B cell (primary cell): ENCODE results near the gene ATXN2. TPM values are rescaled to one million over a fixed set of nuclear protein-coding genes. Genes with fewer than 3 reads are reported as not detected.

Experiments used
- ATAC-seq: fragments of 200-7000 bp; cut with Tn5 transposase; one replicate; pipeline ENCODE4 v1.10.0; 2021; ENCODE audit warnings: low read depth, mild to moderate bottlenecking, moderate number of reproducible peaks, moderate library complexity
- CTCF ChIA-PET: fragments of 350-600 bp; sonication (Branson Sonifier 250); formaldehyde crosslinking; loops from one replicate; lab custom pipeline; 2021; ENCODE audit warnings: antibody characterized with exemption, inconsistent platforms; lab: Charles Lee
- POLR2A ChIA-PET: fragments of 350-600 bp; sonication (Branson Sonifier 250); formaldehyde crosslinking; loops from one replicate; lab custom pipeline; 2021; ENCODE audit warnings: antibody characterized with exemption; lab: Charles Lee
- DNase-seq: peaks from one replicate; pipeline ENCODE4 v3.0.0; 2013
- H2AFZ ChIP-seq: 2 replicates; pipeline ENCODE4 v1.6.1; 2012; ENCODE audit warnings: mild to moderate bottlenecking, low read depth, low read length; ENCODE audit not compliant: insufficient read depth, poor library complexity, severe bottlenecking
- H3K27ac ChIP-seq, 2 donors: 1 replicate in 1 of 2; 2 replicates in 1 of 2; pipeline ENCODE4 v1.5.1; 2012 to 2013; ENCODE audit warnings: low read length in 2 of 2, mild to moderate bottlenecking in 2 of 2, moderate library complexity in 1 of 2
- H3K27me3 ChIP-seq, 4 experiments: fragments of 200-600 bp in 1 of 4; sonication (generic) in 1 of 4; replicated peaks in 1 of 4; 1 replicate in 2 of 4; 2 replicates in 2 of 4; pipeline versions ENCODE4 v1.6.1 to v1.7.0; 2013 to 2016; ENCODE audit warnings: low read length in 3 of 4, mild to moderate bottlenecking in 2 of 4, mixed read lengths in 1 of 4, moderate library complexity in 1 of 4; ENCODE audit not compliant: insufficient read depth in 4 of 4, control insufficient read depth in 3 of 4; ENCODE audit errors: control extremely low read depth in 1 of 4
- H3K36me3 ChIP-seq, 2 experiments: replicated peaks in 1 of 2; 1 replicate in 1 of 2; 2 replicates in 1 of 2; pipeline versions ENCODE4 v1.6.1 to v1.7.1; 2013; ENCODE audit warnings: low read length in 1 of 2; ENCODE audit not compliant: insufficient read depth in 2 of 2, control insufficient read depth in 1 of 2; ENCODE audit errors: control extremely low read depth in 1 of 2, extremely low read depth in 1 of 2
- H3K4me1 ChIP-seq, 2 donors: fragments of 200-600 bp in 1 of 2; sonication (generic) in 1 of 2; 1 replicate in 1 of 2; 2 replicates in 1 of 2; pipeline versions ENCODE4 v1.5.1 to v1.6.1; 2013 to 2017; ENCODE audit warnings: low read length in 2 of 2; ENCODE audit not compliant: control insufficient read depth in 2 of 2, insufficient read depth in 2 of 2
- H3K4me2 ChIP-seq: replicated peaks from 2 replicates; pipeline ENCODE3; 2012; ENCODE audit warnings: mild to moderate bottlenecking, low read depth, low read length; ENCODE audit not compliant: poor library complexity, severe bottlenecking
- H3K4me3 ChIP-seq, 5 experiments: fragments of 200-600 bp in 1 of 5; sonication (generic) in 1 of 5; 1 replicate in 3 of 5; 2 replicates in 2 of 5; pipeline versions ENCODE4 v1.5.1 to v1.7.0; 2011 to 2016; ENCODE audit warnings: low read length in 4 of 5, mild to moderate bottlenecking in 4 of 5, low read depth in 2 of 5, control low read depth in 1 of 5, moderate library complexity in 1 of 5; ENCODE audit not compliant: insufficient read depth in 1 of 5; ENCODE audit errors: control extremely low read depth in 1 of 5, extremely low read depth in 1 of 5
- H3K79me2 ChIP-seq: fragments of 200-600 bp; sonication (generic); one replicate; pipeline ENCODE4 v1.6.0; 2016; ENCODE audit warnings: low read length; ENCODE audit not compliant: control insufficient read depth, insufficient read depth
- H3K9ac ChIP-seq: fragments of 200-600 bp; sonication (generic); 2 replicates; pipeline ENCODE4 v1.6.1; 2017; ENCODE audit warnings: mild to moderate bottlenecking, low read length, moderate library complexity
- H3K9me3 ChIP-seq, 3 donors: one replicate each; pipeline versions ENCODE4 v1.6.1 to v1.7.1; 2013; ENCODE audit warnings: low read length in 2 of 3; ENCODE audit not compliant: control insufficient read depth in 2 of 3, insufficient read depth in 1 of 3; ENCODE audit errors: control extremely low read depth in 1 of 3
- H4K20me1 ChIP-seq: 2 replicates; pipeline ENCODE4 v1.6.0; 2012; ENCODE audit warnings: mild to moderate bottlenecking, low read length; ENCODE audit not compliant: insufficient read depth, control insufficient read depth, poor library complexity, severe bottlenecking
- H3K27ac Mint-ChIP-seq: one replicate; pipeline ENCODE4 v1.8.0; 2021; ENCODE audit warnings: mixed read lengths
- H3K27me3 Mint-ChIP-seq: one replicate; pipeline ENCODE4 v1.8.0; 2021; ENCODE audit warnings: mixed read lengths
- H3K4me1 Mint-ChIP-seq: one replicate; pipeline ENCODE4 v1.8.0; 2021; ENCODE audit warnings: mixed read lengths
- H3K4me3 Mint-ChIP-seq: one replicate; pipeline ENCODE4 v1.8.0; 2021; ENCODE audit warnings: mixed read lengths
- H3K9me3 Mint-ChIP-seq: one replicate; pipeline ENCODE4 v1.8.0; 2022; ENCODE audit warnings: mixed read lengths; ENCODE audit not compliant: insufficient read depth
- EZH2 ChIP-seq: IDR thresholded peaks from 2 replicates; pipeline ENCODE4 v1.6.1; 2012; ENCODE audit warnings: borderline replicate concordance, low read depth, mild to moderate bottlenecking, moderate library complexity, low read length; ENCODE audit not compliant: insufficient read depth, poor library complexity, severe bottlenecking
- WGBS: methylation state at CpG from one replicate; pipeline ENCODE4 v1.1.5; 2013; ENCODE audit warnings: missing lambda C conversion rate; ENCODE audit not compliant: insufficient coverage; 5-methylcytosine and 5-hydroxymethylcytosine counted together
- intact Hi-C: fragments of 100-400 bp; cut with micrococcal nuclease; formaldehyde crosslinking; loops from one replicate; pipeline ENCODE4 v1.10.0; 2022
- polyA plus RNA-seq: library from polyadenylated mRNA; depleted of rRNA; stranded (reverse); fragments of >200 nt; gene quantifications from 2 replicates; pipeline ENCODE4 v1.2.3, GENCODE V29; 2012
- total RNA-seq, 2 donors: library from RNA; stranded (reverse); fragments of 120-200 nt in 1 of 2; gene quantifications; 1 replicate in 1 of 2; 2 replicates in 1 of 2; pipeline versions ENCODE4 v1.2.3 to v1.2.4, GENCODE V29; 2013 to 2022
- TF ChIP-seq, protein P1 (sequence below): fragments of 200-600 bp; IDR thresholded peaks from one replicate; pipeline ENCODE4 v1.8.0; 2022; ENCODE audit warnings: antibody characterized with exemption, mild to moderate bottlenecking

Gene ATXN2
- total and polyA plus RNA-seq, 2 donors (not counting 1 experiment from before 2014, with no cell fraction given): 28.2 to 83.8 TPM

GRCh38 chr12:111446631-111447570, 152.2 kb downstream of the ATXN2 start:
- ATAC-seq (no peak), DNase-seq (peak; percentile 15)
- H3K27ac Mint-ChIP-seq: peak overlapping the region; percentile 66
- Histone ChIP-seq H3K4me3 (no peak overlapping the region), H3K4me2 (no peak overlapping the region), H3K4me1 (peaks cover 35 to 72% of the 10 kb centered on the region in 2 donors), H2AFZ (no peak overlapping the region), H4K20me1 (peaks cover 50% of the 10 kb centered on the region), H3K36me3 (peaks cover 0 to 59% of the 10 kb centered on the region in 2 experiments), H3K27me3 (no peaks in the 10 kb centered on the region), H3K27ac (peak overlapping the region in 1 of 2 donors; percentile 89), H3K9me3 (no peaks in the 10 kb centered on the region), H3K9ac (no peak overlapping the region), H3K79me2 (peaks cover 62% of the 10 kb centered on the region)
- ChIA-PET CTCF (interaction anchor here (5.3 to 42.0 kb wide), 2 partner anchors 12 to 44 kb away, joined by 62 to 1472 read pairs; partner anchors contain the start of gene SH2B3), POLR2A (interaction anchor here (1.1 kb wide), 1 partner anchor 43 kb away, joined by 4 read pairs; no protein-coding TSS in a partner anchor)
- TF ChIP-seq, protein P1, sequence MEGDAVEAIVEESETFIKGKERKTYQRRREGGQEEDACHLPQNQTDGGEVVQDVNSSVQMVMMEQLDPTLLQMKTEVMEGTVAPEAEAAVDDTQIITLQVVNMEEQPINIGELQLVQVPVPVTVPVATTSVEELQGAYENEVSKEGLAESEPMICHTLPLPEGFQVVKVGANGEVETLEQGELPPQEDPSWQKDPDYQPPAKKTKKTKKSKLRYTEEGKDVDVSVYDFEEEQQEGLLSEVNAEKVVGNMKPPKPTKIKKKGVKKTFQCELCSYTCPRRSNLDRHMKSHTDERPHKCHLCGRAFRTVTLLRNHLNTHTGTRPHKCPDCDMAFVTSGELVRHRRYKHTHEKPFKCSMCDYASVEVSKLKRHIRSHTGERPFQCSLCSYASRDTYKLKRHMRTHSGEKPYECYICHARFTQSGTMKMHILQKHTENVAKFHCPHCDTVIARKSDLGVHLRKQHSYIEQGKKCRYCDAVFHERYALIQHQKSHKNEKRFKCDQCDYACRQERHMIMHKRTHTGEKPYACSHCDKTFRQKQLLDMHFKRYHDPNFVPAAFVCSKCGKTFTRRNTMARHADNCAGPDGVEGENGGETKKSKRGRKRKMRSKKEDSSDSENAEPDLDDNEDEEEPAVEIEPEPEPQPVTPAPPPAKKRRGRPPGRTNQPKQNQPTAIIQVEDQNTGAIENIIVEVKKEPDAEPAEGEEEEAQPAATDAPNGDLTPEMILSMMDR: no peak
- no peak for TF ChIP-seq EZH2
- H3K4me1 Mint-ChIP-seq: peaks cover 74% of the 10 kb centered on the region
- 94% methylated on average over 14 of the region's 20 CpGs for WGBS
- intact Hi-C loops: no loop called here
- H3K9me3 Mint-ChIP-seq: no peaks in the 10 kb centered on the region
- no peak overlapping the region for H3K4me3 Mint-ChIP-seq
- no peaks in the 10 kb centered on the region for H3K27me3 Mint-ChIP-seq
